GM21447 (cell line): ENCODE results near the gene TRPC4AP.

Source experiments
- ATAC-seq: cut with Tn5 transposase; IDR thresholded peaks from one replicate; pipeline ENCODE4 v1.9.1; 2021; ENCODE audit not compliant: unreplicated experiment

TRPC4AP gene

GRCh38 chr20:35003211-35004031 lies 89.2 kb downstream of the TRPC4AP start:
- ATAC-seq, result no peak

GRCh38 chr20:35002426-35003210 lies 90.0 kb downstream of the TRPC4AP start:
- ATAC-seq, result no peak

DNA sequence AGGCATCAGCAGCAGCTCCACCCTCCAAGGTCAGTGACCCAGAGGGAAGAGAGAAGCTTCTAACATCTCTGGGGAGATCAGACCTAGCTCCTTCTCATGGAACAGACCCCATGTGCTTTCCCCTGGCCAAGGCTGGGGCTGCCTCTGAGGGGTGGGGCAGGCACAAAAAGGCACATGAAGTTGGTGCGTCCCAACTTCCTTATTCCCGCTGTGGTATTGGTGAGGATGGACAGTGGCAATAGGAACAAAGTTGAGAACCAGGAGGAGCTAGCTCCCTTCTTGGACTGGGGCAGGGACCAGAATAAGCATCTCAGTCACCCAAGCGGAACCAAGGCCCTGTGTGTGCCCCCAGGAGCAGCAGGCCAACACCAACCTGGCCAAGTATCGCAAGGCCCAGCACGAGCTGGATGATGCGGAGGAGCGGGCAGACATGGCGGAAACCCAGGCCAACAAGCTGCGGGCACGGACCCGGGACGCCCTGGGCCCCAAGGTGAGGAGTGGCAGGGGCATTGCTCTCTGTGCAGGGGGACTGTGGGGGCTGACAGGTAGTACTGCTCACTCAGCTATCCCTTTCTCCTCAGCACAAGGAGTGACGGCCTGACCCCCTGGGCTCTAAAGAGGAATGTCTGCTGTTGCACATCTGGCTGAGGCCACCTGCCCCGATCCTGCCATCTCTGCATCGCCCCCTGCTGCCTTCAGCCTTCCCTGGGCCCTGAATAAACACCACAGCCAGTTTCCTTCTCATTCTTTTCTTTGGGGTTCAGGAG lies 90.8 kb downstream of the TRPC4AP start:
- no peak for ATAC-seq

DNA sequence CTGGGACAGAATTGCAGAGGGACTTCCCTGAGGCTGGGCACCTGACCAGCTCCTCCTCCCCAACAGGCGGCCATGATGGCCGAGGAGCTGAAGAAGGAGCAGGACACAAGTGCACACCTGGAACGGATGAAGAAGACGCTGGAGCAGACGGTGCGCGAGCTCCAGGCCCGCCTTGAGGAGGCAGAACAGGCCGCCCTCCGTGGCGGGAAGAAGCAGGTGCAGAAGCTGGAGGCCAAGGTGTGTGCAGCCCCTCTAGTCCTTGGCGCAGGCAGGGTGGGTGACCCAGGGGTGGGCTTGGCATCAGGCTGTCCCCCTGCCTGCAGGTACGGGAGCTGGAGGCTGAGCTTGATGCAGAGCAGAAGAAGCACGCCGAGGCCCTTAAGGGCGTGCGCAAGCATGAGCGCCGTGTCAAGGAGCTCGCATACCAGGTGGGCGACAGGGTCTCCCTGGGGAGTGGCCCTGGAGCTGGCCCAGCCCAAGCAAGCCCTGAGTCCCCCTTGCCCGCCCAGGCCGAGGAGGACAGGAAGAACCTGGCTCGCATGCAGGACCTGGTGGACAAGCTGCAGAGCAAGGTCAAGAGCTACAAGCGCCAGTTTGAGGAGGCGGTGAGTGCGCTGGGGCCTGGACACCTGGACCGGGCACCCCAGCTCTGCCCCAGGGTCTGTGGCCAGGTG lies 91.5 kb downstream of the TRPC4AP start:
- no peak for ATAC-seq

DNA sequence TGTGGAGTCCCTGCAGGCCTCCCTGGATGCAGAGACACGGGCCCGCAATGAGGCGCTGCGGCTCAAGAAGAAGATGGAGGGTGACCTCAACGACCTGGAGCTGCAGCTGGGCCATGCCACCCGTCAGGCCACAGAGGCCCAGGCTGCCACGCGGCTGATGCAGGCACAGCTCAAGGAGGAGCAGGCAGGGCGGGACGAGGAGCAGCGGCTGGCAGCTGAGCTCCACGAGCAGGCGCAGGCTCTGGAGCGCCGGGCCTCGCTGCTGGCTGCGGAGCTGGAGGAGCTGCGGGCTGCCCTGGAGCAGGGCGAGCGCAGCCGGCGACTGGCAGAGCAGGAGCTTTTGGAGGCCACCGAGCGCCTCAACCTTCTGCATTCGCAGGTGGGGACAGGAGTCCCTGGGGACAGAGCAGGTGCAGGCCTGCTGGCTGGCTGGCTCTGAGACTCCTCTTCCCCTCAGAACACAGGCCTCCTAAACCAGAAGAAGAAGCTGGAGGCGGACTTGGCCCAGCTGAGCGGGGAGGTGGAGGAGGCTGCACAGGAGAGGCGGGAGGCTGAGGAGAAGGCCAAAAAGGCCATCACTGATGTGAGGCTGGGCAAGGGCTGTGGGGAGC lies 92.2 kb downstream of the TRPC4AP start:
- ATAC-seq, result no peak

DNA sequence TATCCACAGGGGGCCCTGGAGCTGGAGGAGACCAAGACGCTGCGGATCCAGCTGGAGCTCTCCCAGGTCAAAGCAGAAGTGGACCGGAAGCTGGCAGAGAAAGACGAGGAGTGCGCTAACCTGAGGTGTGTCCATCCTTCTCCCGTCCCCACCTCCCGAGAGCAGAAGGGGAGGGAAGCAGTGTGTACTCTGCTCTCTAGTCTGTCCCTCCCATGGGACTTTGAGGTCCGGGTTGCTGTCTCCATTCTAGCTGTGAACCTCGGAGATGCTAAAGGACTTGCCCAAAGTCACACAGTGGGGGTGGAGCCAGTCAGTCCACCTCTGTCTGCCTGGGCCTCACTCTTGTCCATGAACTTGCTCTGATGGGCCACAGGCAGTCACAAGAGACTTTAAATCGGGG lies 92.8 kb downstream of the TRPC4AP start:
- ATAC-seq, result no peak

DNA sequence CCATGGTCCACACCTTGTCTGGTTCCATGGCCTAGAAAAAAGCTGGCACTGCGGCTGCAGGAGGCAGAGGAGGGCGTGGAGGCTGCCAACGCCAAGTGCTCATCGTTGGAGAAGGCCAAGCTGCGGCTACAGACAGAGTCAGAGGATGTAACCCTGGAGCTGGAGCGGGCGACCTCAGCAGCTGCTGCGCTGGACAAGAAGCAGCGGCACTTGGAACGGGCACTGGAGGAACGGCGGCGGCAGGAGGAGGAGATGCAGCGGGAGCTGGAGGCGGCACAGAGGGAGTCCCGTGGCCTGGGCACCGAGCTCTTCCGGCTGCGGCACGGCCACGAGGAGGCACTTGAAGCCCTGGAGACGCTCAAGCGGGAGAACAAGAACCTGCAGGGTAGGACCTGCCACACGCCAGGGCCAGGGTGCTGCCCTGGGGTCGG lies 93.6 kb downstream of the TRPC4AP start:
- no peak for ATAC-seq

GRCh38 chr20:34998331-34998950 lies 94.2 kb downstream of the TRPC4AP start:
- ATAC-seq, result no peak

DNA sequence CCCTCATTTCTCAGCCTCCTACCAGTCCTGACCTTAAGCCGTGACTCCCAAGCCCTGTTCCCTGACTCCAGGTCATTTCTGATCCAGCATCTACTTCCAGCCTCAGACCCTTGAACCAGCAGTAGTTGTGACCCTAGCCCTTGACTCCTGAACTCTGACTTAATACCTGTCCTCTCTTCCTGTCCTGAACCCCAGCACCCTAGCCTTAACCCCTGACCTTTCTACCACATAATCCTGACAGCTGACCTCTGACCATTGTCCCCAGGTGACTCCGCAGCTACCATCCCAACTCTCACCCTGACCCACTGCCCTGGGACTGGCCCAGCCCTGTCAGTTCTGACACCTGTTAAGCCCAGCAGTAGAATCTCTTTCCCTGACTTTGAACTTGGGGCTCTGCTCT lies 94.8 kb downstream of the TRPC4AP start:
- ATAC-seq, result no peak

DNA sequence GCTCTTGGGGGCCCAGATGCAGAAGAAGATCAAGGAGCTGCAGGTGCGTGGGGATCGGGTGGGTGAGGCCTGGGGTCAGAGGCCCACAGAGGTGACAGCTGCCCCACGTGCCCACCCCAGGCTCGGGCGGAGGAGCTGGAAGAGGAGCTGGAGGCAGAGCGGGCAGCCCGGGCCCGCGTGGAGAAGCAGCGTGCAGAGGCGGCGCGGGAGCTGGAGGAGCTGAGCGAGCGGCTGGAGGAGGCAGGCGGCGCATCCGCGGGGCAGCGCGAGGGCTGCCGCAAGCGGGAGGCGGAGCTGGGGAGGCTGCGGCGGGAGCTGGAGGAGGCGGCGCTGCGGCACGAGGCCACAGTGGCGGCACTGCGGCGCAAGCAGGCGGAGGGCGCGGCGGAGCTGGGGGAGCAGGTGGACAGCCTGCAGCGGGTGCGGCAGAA lies 95.5 kb downstream of the TRPC4AP start:
- no peak for ATAC-seq

DNA sequence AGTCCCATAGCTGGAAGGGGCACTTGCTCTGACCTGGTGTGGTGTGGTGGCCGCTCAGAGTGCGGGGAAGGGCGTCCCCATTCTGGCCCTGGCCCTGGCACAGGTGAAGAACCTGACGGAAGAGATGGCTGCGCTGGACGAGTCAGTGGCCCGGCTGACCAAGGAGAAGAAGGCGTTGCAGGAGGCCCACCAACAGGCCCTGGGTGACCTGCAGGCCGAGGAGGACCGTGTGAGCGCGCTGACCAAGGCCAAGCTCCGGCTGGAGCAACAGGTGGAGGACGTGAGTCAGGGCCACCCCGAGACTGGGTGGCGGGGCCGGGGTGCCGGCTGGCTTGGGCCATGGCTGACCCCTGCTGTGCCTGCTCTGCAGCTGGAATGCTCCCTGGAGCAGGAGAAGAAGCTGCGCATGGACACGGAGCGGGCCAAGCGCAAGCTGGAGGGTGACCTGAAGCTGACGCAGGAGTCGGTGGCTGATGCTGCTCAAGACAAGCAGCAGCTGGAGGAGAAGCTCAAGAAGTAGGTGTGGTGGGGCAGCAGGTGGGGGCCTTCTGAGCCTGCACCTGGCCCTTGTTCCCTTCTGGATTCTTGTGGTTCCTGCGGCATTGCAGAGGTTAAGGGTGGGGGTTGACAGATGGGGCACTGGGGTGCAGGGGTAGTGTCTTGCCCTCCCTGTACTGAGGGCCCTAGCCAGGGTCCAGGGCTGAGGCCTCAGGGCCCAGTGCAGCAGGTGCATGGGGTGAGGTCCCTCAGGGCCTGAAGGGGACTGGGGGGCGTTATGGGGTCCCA lies 96.2 kb downstream of the TRPC4AP start:
- ATAC-seq, result no peak

- ATAC-seq, result no peak
These were observed 96.9 kb downstream of the TRPC4AP start for GRCh38 chr20:34995696-34996095.

- ATAC-seq, result no peak
These were observed 97.4 kb downstream of the TRPC4AP start for GRCh38 chr20:34995192-34995591.

DNA sequence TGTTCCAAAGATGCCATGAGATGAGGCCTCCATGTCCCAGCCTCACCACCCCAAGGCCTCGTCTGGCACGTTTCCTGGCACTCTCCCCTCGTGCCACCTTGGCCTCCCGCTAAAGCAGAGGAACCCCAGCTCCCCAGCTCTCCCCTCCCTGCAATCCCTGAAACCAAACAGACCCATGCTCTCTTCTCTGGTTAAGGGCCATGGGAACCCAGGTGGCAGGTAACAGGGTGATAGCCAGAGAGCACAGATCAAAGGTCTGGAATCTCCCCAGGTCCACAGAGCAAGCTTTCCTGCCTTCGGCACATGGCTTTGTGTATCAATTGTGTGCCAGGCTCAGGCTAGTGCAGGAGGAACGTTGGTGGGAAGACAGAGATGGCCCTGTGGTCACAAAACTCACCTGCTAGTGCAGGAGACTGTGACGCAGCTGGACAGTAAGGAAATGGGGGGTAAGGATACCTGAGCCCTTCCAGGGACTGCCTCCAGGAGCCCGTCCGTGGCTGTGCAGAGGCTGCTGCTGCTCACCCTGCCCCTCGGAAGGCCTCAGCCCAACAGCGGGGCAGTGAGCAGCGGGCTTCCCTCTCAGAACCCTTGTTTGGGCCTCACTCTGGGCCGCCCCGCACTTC lies 98.0 kb downstream of the TRPC4AP start:
- ATAC-seq, result no peak

DNA sequence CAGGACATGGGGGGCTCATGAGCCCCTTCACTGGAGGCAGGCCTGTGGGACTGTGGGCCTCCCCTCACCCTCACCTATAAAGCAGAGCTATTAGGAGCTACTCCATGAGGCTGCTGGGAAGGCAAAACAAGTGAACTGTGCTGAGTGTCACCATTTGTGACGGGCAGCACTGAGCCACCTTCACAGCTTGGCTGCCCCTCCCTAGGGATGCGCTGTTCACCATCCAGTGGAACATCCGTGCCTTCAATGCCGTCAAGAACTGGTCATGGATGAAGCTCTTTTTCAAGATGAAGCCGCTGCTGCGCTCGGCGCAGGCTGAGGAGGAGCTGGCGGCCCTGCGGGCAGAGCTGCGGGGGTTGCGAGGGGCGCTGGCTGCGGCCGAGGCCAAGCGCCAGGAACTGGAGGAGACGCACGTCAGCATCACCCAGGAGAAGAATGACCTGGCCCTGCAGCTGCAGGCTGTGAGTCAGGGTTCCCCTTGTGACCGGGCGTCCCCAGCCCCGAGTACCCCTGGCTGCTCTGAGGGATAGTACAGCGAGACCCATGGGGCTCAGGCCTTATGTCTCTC lies 98.6 kb downstream of the TRPC4AP start:
- ATAC-seq, result no peak

GRCh38 chr20:34992751-34993417 lies 99.7 kb downstream of the TRPC4AP start:
- ATAC-seq, result no peak

DNA sequence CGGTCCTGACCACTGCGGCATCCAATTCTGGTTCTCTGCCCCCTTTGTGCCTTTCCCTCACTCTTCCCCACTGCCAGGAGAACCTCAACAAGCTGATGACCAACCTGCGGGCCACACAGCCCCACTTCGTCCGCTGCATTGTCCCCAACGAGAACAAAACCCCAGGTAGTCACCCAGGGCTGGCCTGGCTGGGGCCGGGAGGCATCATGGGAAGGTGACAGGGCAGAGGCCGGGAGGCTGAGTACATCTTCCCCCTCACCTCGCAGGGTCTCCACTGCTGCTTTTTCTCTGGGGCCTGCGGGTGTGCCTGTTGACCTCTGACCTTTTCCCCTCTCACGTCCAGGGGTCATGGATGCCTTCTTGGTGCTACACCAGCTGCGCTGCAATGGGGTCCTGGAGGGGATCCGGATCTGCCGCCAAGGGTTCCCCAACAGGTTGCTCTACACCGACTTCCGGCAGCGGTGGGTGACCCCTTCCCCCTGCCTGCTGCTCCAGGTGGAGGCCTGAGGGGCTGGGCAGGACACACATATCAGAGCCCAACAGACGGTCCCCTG lies 101.9 kb downstream of the TRPC4AP start:
- ATAC-seq, result no peak

- ATAC-seq, result no peak
These were observed 102.4 kb downstream of the TRPC4AP start for GRCh38 chr20:34990231-34990630.
